NCI-H128 (cell line): ENCODE measurements around the gene LZTR1.

Source experiments
- DNase-seq: peaks from one replicate; lab custom pipeline; 2025; ENCODE audit not compliant: unreplicated experiment; lab: John Stamatoyannopoulos, UW

Gene LZTR1

GRCh38 chr22:20949698-20950183, 32.4 kb upstream of the LZTR1 start:
- DNase-seq: no peak

- no peak for DNase-seq
Measured at GRCh38 chr22:20951151-20951931, 30.8 kb upstream of the LZTR1 start.

DNA sequence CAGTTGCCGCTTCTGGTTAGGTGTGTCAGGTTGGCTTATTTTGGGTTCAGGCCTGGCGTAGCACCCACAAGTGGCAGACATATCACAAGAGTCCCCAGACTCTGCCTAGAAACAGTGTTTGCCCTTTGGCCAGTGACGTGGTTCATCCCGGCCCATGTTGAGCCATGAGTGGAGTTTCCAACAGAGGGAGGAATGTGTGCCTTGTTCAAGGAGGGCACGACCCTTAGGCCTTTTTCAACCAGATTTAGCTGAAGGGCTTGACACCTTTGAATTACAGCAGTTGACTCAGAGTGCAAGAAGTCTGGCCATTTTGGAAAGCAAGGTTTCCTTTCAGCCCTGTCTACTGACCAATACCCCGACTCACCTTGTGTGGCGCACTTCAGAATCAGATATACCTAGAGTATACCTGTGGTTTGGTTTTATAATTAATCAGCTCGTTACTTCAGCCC, 30.1 kb upstream of the LZTR1 start:
- no peak for DNase-seq

GRCh38 chr22:20952544-20953341, 29.4 kb upstream of the LZTR1 start:
- no peak for DNase-seq

DNA sequence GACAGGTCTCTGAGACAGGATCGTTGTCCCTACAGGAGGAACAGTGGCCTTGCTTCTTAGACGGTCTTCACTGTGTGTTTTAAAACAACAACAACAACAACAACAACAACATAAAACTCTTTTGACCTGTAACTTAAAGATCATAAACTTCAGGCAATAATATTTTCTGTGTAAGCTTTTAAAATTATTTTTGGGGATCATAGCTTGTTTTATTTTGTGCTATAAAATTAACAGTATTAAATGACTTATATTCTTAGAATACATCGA, 28.8 kb upstream of the LZTR1 start:
- no peak for DNase-seq

GRCh38 chr22:20953668-20954500, 28.2 kb upstream of the LZTR1 start:
- no peak for DNase-seq

GRCh38 chr22:20955548-20955947, 26.5 kb upstream of the LZTR1 start:
- no peak for DNase-seq

DNA sequence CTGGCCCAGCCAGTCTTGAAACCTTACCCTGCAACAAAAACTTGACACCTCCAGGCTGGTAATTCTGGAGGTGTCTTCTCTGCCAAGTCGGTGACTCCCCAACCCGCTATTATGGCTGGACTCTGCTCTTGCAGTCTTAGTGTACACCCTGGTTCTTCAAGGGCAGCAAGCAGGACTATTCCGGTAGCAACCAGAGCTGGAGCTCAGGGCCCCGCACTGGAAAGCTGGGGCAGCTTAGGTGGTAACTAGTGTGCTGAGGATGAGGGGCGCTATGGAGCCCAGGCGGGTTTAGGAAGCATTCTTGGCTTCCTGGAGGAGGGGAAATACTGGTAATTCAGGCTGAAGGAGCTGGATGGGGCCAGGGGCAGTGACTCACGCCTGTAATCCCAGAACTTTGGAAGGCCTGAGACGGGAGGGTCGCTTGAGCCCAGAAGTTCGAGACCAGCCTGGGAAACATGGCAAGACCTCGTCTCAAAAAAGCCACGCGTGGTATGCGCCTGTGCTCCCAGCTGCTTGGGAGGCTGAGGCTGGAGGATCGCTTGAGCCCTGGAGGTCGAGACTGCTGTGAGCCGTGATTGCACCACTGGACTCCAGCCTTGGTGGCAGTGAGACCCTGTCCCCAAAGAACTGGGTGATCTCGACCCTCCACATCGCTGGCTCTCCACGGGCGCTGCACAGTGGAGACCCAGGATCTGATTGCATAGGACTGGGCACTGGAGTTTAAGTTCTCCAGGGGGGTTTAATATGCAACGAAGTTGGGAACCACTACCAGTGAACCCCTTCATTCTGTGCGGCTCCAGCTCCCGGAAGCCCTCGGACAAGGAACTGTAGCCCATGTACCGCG, 25.6 kb upstream of the LZTR1 start:
- no peak for DNase-seq

DNA sequence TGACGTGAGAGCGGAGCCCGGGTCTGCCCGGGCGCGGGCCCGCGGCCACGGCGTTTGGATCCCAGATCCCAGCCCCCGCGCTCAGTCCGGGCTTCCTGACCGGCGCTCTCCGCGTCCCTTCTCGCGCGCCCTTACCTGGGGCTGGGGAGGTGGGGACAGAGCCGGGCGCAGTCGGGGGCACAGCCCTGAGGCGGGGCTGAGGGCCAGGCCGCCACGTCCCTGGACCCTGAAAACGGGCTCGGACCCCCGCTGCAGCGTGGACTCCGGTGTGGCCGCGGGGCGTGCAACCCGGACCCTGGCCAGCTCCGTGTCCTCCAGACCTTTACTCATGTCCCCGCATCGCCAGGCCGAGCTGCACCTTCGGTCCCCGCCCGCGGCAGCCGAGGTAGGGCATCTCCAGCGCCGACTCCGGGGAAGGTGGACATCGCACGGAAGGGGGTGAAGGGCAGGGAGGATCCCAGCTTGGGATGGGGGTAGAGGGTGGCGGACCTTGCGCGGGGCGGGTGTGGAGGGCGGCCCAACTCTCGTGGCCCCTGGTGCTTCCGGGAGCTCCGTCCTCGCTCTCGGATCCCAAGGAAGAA, 24.9 kb upstream of the LZTR1 start:
- no peak for DNase-seq

DNA sequence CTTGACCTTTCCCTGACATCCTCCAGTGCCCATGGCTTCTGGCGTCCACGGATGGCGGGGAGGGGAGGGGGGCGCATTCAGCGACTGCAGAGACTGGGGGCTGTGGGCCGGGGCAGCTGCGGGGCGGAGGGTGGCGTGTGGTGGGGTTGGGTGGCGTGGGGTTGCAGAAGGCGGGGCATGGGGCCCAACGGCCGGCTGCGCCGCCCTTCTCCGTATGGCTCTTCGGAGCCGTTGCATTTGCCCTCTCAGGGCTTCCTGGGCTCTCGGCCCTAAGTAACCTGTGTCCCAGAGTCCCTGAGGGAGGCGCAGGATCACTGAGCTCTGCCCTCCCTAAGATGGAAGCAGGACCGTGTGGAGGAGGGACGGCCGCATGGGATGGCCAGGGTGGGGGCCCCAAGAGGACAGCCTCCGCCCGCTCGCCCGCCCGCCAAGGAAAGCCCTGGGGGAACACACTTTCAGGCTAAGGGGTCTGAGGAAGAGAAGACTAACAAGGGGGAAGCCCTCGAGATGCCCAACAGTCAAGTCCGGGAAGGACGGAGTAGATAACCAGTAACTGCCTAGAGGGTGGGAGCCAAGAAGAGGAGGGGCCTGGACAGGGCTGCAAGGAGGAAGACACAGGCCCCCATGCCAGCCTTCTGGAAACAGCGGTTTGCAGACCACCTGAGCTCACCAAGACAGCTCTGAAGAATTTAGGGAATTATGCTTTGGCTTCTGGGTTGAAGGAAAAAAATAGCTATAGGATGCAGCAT, 24.2 kb upstream of the LZTR1 start:
- no peak for DNase-seq

DNA sequence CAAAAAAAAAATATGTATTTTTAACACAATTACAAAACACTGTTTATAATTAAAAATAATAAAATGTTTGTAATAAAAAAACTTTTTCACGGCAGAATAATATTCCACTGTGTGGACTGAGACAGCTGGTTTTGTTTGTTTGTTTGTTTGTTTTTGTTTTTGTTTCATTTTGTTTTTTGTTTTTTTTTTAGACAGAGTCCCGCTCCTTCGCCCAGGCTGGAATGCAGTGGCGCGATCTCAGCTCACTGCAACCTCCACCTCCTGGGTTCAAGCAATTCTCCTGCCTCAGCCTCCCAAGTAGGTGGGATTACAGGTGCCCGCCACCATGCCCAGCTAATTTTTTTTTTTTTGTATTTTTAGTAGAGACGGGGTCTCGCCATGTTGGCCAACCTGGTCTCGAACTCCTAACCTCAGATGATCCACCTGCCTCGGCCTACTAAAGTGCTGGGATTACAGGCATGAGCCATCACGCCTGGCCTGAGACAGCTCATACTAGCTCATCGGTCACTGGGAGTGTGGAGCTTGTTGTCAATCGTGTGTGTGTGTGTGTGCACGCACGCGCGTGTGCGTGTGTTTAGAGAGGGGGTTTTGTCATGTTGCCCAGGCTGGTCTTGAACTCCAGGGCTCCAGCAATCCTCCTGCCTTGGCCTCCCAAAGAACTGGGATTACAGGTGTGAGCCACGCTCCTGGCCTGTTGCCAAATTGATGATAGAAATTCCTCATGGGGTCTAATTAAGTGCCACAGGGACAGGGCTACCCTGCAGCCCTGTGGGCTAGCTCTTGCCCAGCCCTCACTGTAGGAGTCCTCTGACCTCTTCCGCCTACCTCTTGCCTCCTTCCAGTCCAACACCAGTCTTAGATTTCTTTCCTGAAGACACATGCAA, 22.3 kb upstream of the LZTR1 start:
- no peak for DNase-seq

GRCh38 chr22:20960609-20961008, 21.5 kb upstream of the LZTR1 start:
- DNase-seq: no peak

DNA sequence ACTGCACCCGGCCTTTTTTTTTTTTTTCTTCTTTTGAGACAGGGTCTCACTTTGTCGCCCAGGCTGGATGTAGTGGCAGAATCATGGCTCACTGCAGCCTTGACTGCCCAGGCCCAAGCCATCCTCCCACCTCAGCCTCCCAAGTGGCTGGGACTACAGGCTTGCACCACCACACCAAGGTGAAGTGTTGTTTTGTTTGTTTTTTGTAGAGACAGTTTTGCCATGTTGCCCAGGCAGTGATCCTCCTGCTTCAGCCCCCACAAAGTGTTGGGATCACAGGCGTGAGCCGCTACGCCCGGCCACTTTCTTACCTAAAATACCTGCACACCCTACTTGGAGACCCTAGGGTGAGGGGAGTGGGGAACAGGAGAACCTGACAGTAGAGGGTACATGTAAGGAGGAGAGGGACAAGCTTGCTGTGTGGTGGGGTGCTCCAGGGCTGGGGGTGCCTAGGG, 19.6 kb upstream of the LZTR1 start:
- DNase-seq: no peak

DNA sequence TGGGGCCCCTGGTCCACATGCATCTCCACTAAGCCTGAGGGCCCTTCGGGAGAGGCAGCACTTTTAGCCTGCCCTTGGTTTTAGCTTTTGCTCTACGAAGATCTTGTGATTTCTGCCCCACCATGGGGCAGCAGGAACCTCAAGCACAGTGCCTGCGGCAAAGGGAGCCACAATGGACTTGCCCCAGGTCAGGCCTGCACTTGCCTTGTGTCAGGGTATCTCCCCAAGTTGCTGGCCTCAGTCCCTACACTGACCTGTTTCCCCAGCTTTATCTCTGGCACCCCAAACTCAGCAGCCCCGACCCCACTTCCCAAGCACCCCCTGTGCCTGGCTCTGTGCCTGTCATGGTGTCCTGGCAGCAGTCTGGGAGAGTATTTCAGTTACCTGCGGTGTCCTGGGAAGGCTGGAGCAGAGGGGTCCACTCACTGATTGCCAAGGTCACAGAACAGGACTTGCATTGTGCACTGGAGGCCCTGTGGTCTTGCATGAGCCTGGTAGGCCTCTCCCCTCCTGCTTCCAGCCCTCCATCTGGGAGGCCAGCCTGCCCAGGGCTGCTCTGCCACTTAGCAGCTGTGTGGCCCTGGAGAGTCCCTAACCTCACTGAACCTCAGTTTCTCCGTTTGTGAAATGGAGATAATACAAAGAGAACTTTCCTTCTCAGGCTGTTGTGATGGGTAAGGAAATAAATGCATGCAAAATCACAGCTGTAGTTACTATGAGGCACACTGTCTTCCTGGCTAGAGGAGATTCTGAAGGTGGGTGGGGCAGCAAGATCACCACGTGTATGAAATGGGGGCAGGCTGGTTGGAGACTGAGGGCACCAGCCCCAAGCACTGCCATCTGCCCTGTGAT, 18.7 kb upstream of the LZTR1 start:
- DNase-seq: no peak

DNA sequence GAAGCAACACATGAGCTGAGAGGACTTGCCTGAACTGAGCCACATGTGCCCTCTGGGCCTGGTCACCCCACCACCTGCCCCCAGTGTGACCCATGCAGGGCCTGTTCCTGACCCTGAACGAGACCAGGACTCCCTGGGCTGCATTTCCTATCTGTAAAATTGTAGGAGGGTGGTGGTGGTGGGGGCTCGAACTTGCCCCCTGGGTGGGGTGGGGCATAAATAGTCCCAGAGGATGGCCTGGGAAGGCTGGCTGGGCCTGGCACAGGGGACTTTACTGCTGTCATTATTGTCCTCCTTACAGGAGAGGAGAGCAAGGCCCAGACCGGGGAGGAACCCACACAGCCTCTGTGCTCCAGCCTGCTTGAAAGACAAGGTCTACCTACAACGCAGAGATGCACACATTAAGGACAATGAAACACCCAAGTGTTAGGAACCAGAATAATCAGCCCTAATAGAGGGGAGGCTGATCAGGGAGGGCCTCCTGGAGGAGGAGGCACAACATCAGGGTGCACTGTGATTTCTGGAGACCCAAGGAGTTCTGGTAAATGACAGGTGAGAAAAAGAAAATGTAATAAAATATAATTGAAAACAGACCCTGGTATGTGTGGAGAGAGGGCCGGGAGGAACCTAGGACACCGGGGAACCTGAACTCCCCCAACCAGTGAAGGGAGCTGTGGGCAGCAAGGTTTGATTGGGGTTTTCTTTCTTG, 17.9 kb upstream of the LZTR1 start:
- no peak for DNase-seq

- DNase-seq: no peak
Measured at GRCh38 chr22:20964799-20965103, 17.3 kb upstream of the LZTR1 start.
